SHP77 (cell line): ENCODE measurements around the gene ASB5.
"Not testable (repeated sequence)": the region's sequence is repeated elsewhere in the genome, so short reads cannot be mapped to it uniquely, and the experiment has no call there.

Experiments
- DNase-seq, 2 experiments: peaks; one replicate each; lab custom pipeline; 2025; lab: John Stamatoyannopoulos, UW

Gene ASB5

DNA sequence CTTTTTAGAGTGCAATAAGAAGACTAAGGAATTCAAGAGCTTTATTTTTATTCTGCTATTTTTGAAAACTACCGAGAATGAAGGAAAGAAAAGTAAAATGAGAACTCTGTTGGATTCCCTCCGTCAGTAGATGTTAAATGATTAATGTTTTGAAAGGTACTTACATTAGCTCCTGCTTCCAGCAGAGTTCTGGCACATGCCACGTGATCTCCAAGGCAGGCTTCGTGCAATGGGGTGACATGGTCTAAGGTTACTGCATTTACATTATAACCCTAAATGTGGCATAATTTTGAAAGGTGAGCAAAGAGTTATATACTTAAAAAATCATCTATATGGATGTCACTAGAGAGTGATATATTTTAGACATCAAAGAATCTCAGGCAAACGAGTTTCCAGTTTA is 46.9 kb downstream of the ASB5 start:
- no peak for DNase-seq

DNA sequence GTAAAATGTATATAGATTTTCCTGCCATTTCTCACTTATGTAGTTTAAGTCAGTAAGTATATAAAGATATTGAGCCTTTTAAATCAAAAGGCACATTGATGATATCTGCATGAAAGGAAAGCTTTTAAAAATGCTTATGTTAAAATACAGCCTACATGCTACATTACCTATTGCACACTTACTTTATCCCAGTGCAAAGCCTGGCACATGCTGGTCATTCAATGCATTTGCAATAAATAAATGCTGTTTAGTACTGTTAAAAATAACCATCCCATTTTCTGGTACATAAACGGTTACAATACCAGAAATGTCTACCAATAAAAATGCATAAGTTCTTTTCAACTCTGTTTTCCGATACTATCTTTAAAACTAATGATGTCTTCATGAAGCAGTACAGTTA is 51.5 kb downstream of the ASB5 start:
- DNase-seq, result no peak

- DNase-seq, result not testable (repeated sequence)
Observed at GRCh38 chr4:176212351-176212750, 56.7 kb downstream of the ASB5 start.

DNA sequence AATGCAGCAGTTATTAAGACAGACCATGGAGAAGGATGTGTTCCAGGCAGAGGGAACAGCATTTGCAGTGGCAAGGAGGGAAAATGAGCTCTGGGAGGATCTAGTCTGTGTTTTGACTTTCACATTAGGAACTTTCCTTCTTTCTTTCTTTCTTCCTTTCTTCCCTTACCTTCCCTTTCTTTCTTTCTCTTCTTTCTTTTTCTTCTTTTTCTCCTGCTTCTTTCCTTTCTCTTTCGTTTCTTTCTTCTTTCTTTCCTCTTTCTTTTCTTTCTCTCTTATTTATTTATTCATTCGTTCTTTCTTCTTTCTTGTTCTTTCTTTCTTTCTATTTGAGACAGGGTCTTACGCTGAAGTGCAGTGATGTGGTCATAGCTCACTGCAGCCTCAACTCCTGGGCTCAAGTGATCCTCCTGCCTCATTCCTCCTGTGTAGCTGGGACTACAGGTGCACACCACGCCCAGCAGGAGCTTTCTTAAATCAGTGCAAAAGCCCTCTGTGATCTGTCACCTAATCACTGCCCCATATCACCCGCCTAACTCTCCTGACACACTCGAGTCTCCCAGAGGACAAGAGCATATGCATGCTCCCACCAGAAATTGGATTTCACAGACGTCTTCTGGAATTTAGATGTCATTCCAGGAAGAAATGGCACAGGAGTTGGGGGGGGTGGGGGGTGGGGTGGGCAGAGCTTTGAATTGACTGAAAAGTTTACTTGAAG is 58.3 kb downstream of the ASB5 start:
- DNase-seq, result no peak

DNA sequence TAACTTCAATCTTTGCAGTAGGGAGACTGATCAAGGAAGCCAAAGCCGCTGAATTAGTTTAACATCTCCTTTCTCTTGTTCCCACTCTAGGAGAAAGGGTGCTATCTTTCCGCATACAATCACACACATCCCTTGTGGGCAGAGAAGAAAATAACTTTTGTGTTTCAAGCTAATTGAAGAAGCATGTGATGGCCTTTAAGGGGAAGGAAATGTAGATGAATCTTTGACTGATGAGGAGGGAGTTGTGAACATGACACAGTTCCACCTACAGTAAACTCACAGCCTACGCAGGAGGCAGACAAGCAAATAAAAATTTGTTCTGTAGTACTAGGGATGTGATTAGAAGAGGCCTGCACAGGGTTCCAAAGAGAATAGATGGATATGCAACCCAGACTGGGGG is 58.9 kb downstream of the ASB5 start:
- no peak for DNase-seq

GRCh38 chr4:176209535-176209934 is 59.5 kb downstream of the ASB5 start:
- DNase-seq, result no peak

DNA sequence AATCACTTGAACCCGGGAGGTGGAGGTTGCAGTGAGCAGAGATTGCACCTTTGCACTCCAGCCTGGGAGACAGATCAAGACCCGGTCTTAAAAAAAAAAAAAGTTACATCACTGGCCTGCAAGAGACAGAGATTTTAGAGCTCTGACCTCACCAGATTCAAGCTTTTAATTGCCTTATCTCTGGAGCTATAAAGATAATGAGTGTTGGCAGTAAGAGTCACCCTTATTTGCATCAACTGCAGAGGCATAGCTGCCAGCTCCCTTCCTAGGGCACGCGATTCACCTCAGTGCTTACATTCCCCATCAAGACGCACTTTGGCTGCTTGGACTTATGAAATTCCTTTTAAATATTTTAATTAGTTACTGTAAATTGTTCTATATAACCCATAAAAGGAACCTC is 61.2 kb downstream of the ASB5 start:
- no peak for DNase-seq

DNA sequence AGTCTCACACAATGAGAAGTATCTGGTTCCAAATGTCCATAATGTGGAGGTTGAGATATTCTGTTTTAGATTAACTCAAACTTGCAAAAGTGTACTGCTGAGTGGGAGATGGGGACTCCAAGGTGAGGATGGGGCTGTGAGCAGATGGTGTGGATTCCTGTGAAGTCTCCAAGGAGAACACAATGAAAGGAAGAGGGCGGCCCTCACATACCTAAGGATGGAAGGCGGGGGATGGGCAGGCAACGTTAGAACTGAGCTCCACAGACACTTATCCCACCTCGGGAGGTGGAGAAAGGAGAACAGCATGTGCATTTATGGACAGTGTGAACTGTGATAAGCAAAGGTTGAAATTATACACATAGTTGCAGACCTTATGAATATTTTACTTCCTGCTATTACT is 63.7 kb downstream of the ASB5 start:
- no peak for DNase-seq

GRCh38 chr4:176198316-176198903 is 70.6 kb downstream of the ASB5 start:
- peak in 1 of 2 experiments; percentile 0 for DNase-seq

- peak; percentile 75 to 87 for DNase-seq
Observed at GRCh38 chr4:176195184-176195978, 73.6 kb downstream of the ASB5 start, which contains the start of gene SPATA4. SPATA4 (minus strand) TSS chr4:176195585; CDS start chr4:176195562, 23 bp downstream.

DNA sequence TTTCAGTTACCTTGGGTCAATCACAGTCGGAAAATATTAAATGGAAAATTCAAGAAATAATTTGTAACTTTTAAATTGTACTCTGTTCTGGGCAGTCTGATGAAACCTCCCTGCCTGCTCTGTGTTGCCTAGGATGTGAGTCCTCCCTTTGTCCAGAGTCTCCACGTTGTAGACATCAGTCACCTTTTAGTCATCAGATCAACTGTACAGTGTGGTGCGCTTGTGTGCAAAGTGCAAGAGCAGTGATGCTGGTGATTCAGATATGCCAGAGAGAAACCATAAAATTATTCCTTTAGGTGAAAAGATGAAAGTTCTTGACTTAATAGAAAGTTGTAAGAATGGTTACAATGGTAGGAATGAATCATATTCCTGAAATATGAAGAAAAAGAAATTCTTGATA is 75.1 kb downstream of the ASB5 start:
- no peak for DNase-seq

DNA sequence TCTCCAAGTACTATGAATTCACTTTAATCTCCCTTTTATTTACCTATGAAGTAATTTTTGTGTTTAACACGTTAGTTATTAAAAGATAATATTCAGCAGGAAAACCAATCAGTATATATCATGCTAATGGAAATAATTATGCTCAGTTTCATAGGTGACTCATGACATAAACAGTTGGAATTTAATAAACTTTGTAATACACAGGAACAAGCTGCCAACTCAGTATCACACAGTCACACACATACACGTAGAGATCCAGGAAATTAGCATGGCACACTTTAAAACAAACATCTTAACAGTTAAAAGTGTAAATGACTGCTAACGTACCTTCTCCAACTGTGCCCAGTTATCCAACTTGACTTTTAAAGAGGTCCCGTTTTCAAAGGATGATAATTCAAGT is 75.9 kb downstream of the ASB5 start:
- no peak for DNase-seq

GRCh38 chr4:176191974-176192373 is 77.0 kb downstream of the ASB5 start:
- peak; percentile 66 for DNase-seq

- no peak for DNase-seq
Observed at GRCh38 chr4:176189891-176190795, 78.9 kb downstream of the ASB5 start.

GRCh38 chr4:176188654-176189053 is 80.4 kb downstream of the ASB5 start:
- no peak for DNase-seq

GRCh38 chr4:176187624-176188023 is 81.4 kb downstream of the ASB5 start:
- no peak for DNase-seq

DNA sequence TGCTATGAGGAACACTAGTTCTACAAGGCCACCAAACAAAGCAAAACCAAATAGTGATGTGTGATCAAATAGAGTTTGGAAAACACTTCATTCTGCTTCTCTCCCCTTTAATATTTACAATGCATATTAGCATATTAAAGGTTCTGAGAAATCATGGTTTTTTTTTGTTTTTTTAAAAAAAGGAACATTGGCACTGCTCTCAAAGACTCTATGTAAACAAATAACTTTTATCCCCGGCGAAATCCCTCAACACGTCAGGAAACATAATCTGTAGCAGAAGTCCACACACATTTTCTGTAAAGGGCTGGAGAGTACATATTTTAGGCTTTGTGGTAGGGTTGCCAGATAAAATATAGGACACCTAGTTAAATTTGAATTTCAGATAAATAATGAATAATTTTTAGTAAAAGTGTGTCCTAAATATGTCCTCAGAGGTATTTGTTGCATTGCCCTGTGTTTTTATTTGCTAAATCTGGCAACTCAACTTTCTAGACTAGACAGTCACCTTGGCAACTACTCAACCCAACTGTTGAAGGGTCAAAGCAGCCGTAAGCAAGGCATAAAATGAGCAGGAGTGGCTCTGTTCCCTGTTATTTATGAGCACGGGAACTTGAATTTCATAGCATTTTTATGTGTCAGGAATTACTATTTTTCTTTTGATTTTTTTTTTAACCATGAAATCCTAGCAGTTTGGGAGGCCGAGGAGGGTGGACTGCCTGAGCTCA is 82.2 kb downstream of the ASB5 start:
- no peak for DNase-seq

DNA sequence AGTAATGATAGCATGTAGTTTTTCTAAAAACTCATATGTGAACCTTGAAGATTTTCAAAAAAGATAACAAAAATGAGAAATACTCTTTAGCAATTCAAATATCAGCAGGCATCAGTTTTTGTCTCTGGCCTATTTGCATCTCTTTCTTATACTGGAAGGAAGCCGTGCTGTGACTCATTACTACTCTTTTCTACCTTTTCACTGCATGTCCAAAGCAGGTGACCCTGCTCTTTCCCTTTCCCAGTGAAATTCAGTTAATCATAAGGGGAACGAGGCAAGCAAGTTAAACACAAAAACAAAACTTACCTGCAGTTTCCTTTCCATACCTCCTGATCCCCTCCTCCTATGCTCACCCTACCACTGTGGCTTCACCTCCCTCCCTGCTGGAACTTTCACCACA is 83.0 kb downstream of the ASB5 start:
- DNase-seq, result no peak

- DNase-seq, result no peak
Observed at GRCh38 chr4:176185051-176185450, 84.0 kb downstream of the ASB5 start.
